GM19395 (cell line): Measurements from ENCODE around the gene TSN.
A peak's percentile ranks its signal among the peaks of the same experiment; 100 is the strongest.
"Not testable (repeated sequence)": the region's sequence is repeated elsewhere in the genome, so short reads cannot be mapped to it uniquely, and the experiment has no call there.

Experiments used
- ATAC-seq: cut with Tn5 transposase; IDR thresholded peaks from one replicate; pipeline ENCODE4 v1.9.1; 2021; ENCODE audit warnings: mild to moderate bottlenecking, moderate library complexity; ENCODE audit not compliant: unreplicated experiment

TSN gene

DNA sequence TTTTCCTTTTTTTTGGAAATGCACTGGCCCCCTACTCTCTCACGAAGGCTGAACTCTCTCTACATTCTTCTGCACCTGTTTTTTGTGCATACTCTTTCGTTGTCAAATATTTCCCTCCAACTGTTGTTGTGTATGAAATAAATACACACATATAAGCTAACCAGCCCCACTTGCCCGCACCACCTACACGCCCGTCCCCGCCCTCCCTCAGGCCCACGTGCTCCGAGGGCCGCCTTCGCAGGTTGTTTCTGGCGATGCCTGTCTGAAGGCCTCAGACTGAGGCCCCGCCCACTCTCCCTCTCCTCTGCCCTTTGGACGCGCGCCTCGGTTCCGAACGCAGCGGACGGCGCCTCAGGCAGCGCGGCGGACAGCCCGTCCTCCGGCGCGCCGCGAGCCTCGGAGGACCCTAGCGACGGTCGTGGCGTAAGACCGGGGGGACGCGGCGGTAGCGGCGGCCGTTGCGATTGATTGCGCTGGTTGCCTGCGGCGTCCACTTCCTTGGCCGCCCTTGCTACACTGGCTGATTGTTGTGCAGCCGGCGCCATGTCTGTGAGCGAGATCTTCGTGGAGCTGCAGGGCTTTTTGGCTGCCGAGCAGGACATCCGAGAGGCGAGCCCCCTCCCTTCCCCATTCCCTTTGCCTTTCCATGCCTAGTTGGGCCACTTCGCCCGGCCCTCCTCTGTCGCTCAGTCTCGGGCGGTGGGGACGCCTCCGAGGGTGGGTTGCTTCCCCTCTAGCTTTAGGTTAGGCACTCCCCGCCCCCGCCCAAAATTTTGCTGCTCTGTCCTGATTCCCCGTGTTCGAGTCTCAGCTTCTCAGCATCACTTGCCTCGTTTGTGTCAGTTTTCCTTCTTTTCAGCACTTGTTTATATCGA, at the start of gene TSN:
TSN (plus strand) TSS at position 415 of the 875 bp plus-strand sequence; CDS start at position 544, 129 bp downstream.
- ATAC-seq = peak; percentile 99

DNA sequence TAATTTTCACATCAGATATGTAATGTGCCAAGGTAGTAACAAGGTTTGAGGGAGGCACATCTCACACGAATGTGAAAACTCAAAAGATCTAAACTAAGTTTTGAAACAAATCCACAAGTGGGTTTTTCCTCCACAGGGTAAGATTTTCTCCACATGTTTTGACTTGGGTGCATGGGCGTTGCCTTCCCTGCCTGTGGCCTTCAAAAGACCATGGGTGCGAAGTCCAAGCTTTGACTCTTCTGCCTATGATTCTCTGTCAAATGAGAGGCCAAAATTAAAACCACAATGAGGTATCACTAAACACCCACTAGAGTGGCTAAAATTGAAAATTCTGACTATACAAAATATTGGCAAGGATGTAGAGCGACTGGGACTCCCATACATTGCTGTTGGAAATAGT, 49.5 kb upstream of the TSN start:
- no peak for ATAC-seq

DNA sequence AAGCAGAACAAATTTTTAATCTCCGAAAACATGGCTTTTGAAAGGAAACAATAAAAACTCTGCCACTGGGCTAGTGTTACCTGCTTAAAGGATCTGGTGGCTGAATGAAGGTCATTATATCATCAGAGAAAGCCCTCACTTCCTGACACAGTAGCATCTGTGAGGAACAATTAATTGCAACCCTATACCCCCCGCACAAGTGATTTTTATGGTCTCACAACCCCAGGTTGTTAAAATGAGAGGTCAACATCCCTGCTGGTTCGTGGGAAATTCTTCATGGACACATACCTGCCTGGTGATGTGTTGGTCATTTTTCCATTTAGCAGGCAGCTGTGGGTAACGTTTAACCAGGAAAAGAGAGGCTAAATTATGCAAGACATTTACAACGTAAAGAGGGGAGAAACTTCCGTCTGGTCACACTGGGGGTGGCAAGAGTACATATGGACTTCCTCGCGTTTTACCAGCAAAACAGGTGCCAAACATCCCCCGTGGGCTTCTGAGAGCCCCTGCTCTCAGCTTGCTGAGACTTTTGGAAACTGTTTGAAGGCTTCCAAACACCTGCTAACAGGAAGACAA, 48.0 kb upstream of the TSN start:
- ATAC-seq = no peak

DNA sequence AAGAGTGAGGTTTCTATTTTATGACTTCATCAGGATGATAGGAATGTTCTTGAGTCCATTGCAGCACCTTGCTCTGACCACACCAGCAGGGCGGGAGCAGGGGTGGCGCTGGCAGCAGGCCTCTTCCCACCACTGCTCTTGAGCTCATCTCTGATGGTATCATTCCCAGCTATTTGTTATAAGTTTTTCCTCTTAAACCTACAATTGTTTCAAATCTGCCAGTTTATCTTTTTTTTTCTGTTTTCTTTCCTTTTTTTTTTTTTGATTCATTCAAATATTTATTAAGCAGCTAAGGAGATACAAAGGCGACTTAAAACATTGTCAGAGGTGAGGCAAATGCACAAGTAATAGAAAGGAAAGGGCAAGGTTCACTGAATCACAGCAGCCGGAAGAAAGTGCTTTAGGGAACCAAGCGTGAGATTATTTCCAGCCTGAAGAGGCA, 47.5 kb upstream of the TSN start:
- no peak for ATAC-seq

DNA sequence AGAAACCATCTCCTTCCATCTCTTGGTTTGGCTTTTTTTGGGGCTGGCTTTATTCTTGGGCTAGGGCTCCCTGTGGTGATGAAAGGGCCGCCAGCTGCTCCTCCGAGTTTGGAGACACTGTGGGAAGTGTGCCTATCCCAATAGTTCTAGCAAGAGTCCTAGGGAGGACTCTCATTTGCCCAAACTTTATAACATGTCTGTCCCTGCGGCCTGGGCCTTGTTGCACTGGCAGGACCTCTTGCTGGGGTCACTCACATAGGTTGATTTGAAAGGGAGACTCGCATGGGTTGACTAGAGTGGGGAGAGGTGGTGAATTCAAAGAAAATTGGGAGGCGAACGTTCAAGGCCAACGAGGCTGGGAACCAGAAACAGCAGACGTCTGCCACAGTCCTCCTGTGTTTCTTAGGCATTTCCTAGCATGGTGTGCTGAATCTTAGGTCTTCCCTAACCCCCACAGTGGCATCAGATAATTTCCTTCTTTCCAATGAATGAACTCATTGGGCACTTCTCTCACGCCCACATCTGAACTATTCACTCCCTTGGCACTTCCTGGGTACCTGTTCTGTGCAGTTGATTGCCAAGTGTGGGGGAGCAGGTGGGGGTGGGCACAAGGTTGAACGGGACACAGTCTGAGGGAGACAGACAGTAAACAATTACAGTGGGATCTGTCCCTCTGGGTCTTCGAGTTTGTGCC, 45.5 kb upstream of the TSN start:
- no peak for ATAC-seq

DNA sequence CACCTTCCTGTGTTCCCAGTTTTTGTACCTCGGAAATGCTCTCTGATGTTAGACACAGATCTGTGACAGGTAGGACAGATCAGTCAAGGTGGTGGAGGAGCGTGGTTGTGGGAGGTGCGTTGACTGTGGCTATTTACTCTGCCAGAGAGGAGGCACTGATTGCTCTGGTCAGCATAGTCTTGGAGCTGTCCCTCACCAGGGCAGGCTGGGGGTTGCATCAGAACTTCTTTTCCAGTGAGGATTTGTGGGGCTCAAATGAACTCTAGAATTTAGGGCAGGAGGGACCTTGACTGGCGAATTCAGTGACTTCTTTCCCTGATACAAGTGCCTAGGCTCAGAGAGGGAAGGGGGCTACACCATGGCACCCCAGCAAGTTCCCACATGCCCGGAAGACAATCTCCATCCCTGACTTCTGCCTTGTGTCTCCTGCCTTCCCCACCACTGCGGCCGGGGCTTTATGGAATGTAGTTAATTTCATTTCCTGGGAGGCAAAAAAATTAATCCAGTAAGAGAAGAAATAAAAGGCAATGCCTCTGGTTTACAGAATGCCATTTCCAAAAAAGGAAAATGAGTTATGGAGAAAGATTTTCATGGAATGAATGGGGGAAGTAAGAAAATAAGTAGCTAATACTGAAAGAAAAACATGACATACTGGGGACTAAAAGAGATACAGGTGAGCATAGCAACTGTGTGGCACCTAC, 44.8 kb upstream of the TSN start:
- ATAC-seq = no peak

DNA sequence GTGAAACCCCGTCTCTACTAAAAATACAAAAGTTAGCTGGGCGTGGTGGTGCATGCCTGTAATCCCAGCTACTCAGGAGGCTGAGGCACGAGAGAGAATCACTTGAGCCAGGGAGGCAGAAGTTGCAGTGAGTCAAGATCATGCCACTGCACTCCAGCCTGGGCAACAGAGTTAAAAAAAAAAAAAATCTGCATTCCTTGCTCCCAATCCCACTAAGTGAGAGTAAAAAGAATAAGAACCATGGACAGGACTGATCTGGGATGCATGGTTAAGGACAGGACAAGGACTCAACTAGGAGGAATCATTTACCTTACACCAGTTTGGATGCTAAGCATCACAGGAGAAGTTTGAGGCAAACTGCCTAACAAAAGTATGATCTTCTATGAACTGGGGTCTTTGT, 44.0 kb upstream of the TSN start:
- not testable (repeated sequence) for ATAC-seq

DNA sequence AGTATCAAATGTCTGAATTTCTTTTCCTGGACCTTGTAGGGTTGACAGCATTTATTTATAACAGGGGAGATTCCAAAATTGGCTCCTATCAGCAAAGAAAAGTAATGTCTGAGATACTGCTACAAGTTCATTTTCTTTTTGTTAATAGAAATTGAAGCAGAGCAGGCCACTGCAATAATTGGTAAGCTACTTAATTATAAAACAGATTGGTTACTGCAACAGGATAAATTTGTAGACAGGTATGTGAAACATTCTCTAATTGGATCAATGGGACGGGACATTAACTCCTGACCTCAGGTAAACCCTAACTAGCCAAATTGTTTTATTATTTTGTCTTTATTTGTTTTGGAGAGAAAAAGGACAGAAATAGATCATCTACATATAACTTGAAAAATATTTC, 39.3 kb upstream of the TSN start:
- ATAC-seq = no peak

DNA sequence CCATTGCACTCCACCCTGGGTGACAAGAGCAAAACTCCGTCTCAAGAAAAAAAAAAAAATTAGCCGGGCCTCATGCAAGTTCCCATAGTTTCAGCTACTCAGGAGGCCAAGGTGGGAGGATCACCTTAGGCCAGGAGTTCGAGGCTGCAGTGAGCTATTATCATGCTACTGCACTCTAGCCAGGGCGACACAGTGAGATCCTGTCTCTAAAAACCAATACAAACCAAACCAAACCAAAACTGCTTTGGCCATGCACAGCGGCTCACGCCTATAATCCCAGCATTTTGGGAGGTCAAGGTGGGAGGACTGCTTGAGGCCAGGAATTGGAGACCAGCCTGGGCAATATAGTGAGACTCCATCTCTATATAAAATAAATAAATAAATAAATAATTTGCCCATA, 37.9 kb upstream of the TSN start:
- ATAC-seq = no peak

DNA sequence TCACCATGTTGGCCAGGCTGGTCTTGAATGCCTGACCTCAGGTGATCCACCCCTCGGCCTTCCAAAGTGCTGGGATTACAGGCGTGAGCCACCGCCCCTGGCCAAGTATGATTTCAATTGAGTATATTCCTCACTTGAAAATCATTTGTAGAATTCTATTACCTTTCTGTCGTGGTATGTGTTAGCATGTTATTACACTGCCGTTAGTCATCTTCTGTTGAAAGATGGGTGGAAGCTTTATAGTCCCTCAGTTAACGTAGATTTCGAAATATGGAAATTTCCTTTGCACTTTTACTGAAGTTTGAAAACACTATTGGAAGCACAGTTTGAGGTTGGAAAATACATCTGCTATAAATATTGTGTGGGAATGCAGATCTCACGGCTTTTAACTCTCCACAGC, 33.5 kb upstream of the TSN start:
- ATAC-seq = no peak

DNA sequence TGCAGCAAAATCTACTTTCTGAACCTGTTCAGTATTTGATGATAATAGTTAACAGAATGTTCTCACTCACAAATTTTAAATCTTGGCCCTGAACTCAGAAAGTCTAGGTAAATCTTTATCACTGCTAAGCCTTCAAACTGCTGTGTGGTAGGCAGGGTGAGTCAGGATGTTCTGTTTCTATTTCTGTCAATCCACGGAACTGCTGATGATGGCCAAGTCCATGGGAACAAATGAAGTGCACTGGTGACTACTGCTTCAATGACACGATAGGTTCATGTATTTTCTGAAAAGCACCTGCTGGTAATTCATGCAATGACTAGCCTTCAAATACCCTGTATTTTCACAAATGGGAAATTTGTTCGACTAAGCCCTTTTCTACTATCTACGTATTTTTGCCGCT, 33.0 kb upstream of the TSN start:
- ATAC-seq = no peak

DNA sequence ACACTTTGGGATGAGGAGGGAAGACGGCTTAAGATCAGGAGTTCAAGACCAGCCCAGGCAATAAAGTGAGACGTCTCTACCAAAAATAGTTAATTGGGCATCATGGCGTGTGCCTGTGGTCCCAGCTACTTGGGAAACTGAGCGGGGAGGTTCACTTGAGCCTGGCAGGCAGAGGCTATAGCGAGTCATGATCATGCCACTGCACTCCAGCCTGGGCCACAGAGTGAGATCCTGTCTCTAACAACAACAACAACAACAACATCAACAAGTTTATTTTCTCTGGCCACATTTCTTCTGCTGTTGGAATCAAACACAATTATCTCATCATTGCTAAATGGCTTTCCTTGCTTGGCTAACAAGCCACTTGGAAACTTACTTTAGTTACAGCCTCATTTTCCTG, 32.1 kb upstream of the TSN start:
- ATAC-seq = no peak

DNA sequence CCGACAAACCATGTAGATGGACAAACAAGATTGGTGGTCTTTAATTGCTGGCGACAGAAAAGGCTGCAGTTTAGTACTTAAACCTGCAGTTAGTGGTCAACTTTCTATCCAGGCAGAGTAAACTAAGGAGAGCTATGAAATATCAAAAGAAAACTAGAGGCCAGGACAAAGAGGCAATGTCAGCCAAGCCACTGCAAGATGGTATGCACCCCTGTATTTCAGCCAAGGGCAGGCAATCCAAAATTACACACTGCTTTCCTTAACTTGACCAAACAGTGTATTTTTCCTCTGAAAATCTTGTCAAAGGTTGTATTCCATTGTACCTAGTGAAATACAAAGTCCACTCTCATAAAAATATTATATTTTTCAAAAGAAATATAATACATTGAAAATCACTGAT, 28.1 kb upstream of the TSN start:
- no peak for ATAC-seq

DNA sequence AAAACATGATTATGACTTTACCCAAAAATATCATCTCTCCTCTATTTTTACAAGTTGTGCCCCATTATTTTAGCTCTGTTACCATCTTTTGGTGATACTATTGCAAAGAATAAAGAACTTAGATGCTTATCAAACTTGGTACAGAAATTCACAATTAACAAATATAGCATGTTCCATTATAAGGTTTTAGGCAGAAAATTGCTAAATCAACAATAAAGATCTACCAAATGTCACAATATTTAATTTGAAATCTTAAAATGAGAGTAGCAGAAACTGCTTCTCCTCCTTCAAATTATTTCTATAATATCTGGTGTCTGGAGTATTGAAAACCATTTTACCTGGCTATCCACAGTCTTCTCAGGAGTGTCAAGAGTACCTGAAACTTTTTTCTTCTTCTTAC, 27.5 kb upstream of the TSN start:
- no peak for ATAC-seq

DNA sequence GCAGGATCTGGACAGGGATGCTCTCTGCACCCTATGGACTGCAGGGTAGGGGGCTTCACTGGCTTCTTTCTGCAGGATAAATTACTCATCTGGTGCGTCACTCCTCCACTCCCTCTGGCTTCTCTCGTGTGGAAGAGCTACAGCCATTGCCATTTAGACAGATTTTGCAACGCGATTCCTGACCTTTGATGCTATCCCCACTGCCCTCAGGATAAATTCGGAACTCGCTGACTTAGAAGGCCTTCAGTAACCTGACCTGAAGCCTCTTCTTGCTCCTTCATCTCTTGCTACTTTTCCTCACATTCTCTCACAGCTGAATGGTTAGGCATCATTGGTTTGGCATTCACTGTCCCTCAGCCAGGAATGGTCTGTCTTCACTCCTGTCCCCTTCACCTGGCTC, 24.1 kb upstream of the TSN start:
- no peak for ATAC-seq

DNA sequence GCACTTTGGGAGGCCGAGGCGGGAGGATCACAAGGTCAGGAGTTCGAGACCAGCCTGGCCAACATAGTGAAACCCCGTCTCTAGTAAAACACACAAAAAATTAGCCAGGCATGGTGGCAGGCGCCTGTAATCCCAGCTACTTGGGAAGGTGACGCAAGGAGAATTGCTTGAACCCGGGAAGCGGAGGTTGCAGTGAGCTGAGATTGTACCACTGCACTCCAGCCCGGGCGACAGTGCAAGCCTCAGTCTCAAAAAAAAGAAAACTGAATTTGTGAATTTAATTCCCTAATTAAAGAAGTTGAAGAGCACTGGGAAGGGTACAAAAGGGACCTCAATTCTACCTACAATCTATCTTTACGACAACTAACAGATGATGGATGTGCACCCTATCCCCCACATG, 20.9 kb upstream of the TSN start:
- ATAC-seq = not testable (repeated sequence)

DNA sequence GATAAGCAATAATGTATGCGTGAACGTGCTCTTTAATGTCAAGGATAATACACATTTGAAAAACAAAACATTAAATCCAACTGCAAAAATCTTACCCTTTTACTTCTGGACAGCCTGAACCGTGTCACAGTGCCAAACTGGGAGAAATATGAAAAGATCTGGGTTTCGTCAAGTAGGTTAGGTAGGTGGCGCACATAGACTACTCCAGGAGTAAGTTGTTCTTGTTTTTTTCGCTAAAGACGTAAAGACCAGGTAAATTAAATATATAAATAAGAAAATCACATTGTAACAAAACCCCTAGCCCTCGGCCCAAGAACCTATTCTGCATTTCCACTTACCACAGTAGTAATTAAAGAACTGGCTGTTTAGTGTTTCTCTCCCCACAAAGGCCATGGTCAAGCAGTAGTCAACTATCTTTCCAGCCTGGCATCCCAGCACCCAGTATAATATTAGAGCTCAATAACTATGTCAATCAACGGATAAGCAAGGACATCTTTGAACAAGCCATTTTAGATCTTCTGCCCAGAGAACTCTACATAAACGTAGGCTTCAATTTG, 19.9 kb upstream of the TSN start:
- no peak for ATAC-seq

DNA sequence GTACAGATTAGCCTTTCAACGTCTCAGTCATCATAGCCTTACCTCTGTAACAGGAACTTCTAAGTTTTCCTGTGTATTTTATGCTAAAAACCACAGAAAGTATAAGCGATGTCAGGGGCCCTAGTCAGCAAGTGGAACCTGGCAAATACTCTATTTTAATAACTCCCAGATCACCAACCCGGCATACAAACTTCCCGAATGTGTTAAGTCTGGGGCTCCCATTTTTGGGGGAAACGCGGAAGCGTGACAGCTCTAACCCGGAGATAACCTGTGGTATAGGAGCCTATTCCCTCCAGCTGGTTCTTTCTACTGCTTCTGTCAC, 19.4 kb upstream of the TSN start:
- ATAC-seq = no peak

DNA sequence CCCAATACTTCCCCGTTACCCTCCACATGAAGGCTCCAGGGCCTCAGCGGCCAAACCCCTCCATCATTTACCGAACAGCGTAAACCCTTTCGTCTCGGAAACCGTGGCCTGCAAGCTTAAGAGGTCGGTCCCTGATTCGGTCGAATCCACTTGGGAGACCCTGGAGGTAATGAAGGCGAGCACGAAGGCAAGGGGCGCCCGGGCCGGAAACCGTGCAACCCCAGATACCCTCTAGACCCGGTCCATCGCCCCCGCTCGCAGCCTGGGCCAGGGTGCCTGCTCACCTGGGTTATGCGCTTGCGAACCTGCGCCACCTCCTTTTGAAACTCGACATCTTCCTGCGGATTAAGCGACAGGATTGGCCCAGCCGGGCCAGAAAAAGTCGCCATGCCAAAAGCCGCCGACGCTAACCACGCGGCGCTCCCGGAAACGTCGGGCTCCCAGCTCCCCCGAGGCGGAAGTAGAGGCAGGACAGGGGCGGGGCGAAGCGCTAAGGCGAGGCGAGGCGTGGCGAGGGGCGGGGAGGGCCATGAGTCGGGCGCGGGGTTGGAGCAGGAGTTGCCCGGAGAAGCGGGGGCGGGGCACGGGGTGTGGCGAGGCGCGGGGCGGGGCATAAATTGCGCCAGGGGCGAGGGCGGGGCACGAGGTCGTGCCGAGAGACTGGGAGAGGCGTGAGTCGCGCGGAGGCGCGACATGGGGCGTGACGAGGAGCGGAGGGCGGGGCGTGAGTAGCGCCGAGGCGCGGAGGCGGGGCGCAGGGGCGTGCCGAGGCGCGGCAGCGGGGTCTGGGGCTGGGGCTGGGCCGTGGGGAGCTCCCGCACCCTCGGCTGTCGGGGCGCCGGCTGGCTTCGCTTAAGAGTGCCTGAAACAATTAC, 18.8 kb upstream of the TSN start, which contains the start of gene NIFK:
NIFK (minus strand) TSS at position 414 of the 875 bp plus-strand sequence; CDS start at position 389, 25 bp downstream.
- ATAC-seq = peak; percentile 90

DNA sequence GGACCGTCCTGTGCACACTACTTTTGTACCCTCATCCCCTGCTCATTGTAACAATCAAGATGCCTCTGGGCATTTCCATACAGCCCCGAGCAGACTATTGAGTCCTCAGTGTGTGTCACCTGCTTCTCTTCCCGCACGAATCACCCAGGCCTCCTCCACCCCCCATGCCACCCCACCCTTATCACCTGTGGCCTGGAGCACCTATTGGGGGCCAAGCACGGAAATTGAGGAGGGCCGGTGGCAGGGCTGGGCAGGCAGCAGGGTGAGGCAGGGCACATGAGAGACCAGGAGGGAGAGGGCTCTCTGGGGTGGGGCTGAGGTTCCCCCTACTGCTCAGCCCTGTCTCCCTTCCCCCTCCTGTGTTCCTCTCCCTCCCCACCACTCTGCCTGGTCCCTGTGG, 14.5 kb upstream of the TSN start:
- ATAC-seq = no peak
